ENCODE measurements around the gene ATXN2.

The ATXN2 gene

GRCh38 chr12:111437816-111438454, 161.2 kb downstream of the ATXN2 start:
- DNase-seq, result peak in 3 of 14 donors; percentile 26 to 34 (median 32)

- no peak for DNase-seq
Observed at GRCh38 chr12:111436811-111437210, 162.3 kb downstream of the ATXN2 start.

GRCh38 chr12:111436266-111436665, 162.8 kb downstream of the ATXN2 start:
- DNase-seq, result no peak

GRCh38 chr12:111435661-111436201, 163.4 kb downstream of the ATXN2 start:
- DNase-seq, result no peak

- DNase-seq, result peak in 2 of 14 donors; percentile 33 to 36
Observed at GRCh38 chr12:111434680-111435338, 164.3 kb downstream of the ATXN2 start.

- no peak for DNase-seq
Observed at GRCh38 chr12:111434049-111434448, 165.1 kb downstream of the ATXN2 start.

- no peak for DNase-seq
Observed at GRCh38 chr12:111431772-111432171, 167.3 kb downstream of the ATXN2 start.

GRCh38 chr12:111430433-111431353, 168.4 kb downstream of the ATXN2 start:
- no peak for DNase-seq

- DNase-seq, result no peak
Observed at GRCh38 chr12:111429828-111430432, 169.2 kb downstream of the ATXN2 start.

GRCh38 chr12:111428728-111429175, 170.4 kb downstream of the ATXN2 start:
- peak in 5 of 14 donors; percentile 25 to 50 (median 37) for DNase-seq

- DNase-seq, result no peak
Observed at GRCh38 chr12:111428081-111428727, 170.9 kb downstream of the ATXN2 start.

- DNase-seq, result no peak
Observed at GRCh38 chr12:111427417-111428074, 171.6 kb downstream of the ATXN2 start.

- no peak for DNase-seq
Observed at GRCh38 chr12:111426344-111427185, 172.6 kb downstream of the ATXN2 start.

- no peak for DNase-seq
Observed at GRCh38 chr12:111425655-111426054, 173.5 kb downstream of the ATXN2 start.

GRCh38 chr12:111424793-111425251, 174.3 kb downstream of the ATXN2 start:
- no peak for DNase-seq

- no peak for DNase-seq
Observed at GRCh38 chr12:111424189-111424792, 174.8 kb downstream of the ATXN2 start.

- DNase-seq, result no peak
Observed at GRCh38 chr12:111420494-111420893, 178.6 kb downstream of the ATXN2 start.

GRCh38 chr12:111419784-111420183, 179.3 kb downstream of the ATXN2 start:
- DNase-seq, result no peak

- DNase-seq, result no peak
Observed at GRCh38 chr12:111418594-111418880, 180.6 kb downstream of the ATXN2 start.

Measured in C1 segment of cervical spinal cord (tissue), 14 donors.